Ascending aorta (tissue), 2 donors: ENCODE results near the gene ALOX12. TPM values are rescaled to one million over a fixed set of nuclear protein-coding genes. Genes with fewer than 3 reads are reported as not detected.

Source experiments
- DNase-seq, 2 donors: peaks; one replicate each; pipeline ENCODE4 v3.0.0-alpha.2; 2019; ENCODE audit warnings: low spot score in 2 of 2
- H3K27ac ChIP-seq, 2 donors: fragments of 200-600 bp; sonication (generic); one replicate each; pipeline ENCODE4 v1.5.1; 2016 to 2017; ENCODE audit warnings: mild to moderate bottlenecking in 1 of 2
- H3K27me3 ChIP-seq: fragments of 200-600 bp; sonication (generic); one replicate; pipeline ENCODE4 v1.5.1; 2017
- H3K36me3 ChIP-seq, 2 donors: fragments of 200-600 bp; sonication (generic); one replicate each; pipeline ENCODE4 v1.5.1; 2016
- H3K4me1 ChIP-seq, 2 donors: fragments of 200-600 bp; sonication (generic); one replicate each; pipeline ENCODE4 v1.5.1; 2016 to 2017; ENCODE audit warnings: mild to moderate bottlenecking in 1 of 2
- H3K4me3 ChIP-seq, 2 donors: fragments of 200-600 bp; sonication (generic); one replicate each; pipeline ENCODE4 v1.5.1; 2016 to 2017; ENCODE audit warnings: mild to moderate bottlenecking in 1 of 2
- H3K9me3 ChIP-seq, 2 donors: fragments of 200-600 bp; sonication (generic); one replicate each; pipeline ENCODE4 v1.5.1; 2016
- CTCF ChIP-seq, 3 experiments: fragments of 200-600 bp in 2 of 3; fragments of 450-650 bp in 1 of 3; sonication (generic) in 2 of 3; IDR thresholded peaks; one replicate each; pipeline ENCODE4 v1.5.1; 2016 to 2019; ENCODE audit warnings: antibody characterized with exemption in 3 of 3, mild to moderate bottlenecking in 1 of 3, moderate library complexity in 1 of 3
- intact Hi-C: fragments of 100-400 bp; cut with DNase I; formaldehyde crosslinking; loops from one replicate; pipeline ENCODE4 v1.15.1; 2023
- total RNA-seq: library from RNA; depleted of rRNA; stranded (reverse); fragments of >200 nt; gene quantifications from one replicate; pipeline ENCODE4 v1.1.0, GENCODE V29; 2016

Gene ALOX12
- total RNA-seq, 1 donor from 2014 or later, result not detected

GRCh38 chr17:7011942-7012254, 16.0 kb downstream of the ALOX12 start:
- Histone ChIP-seq H3K9me3 (no peaks in the 10 kb centered on the region), H3K4me1 (peaks cover 24 to 28% of the 10 kb centered on the region in 2 donors), H3K27me3 (no peaks in the 10 kb centered on the region), H3K4me3 (peak overlapping the region; percentile 95 to 99), H3K27ac (peak overlapping the region; percentile 98 to 99), H3K36me3 (peaks cover 4% of the 10 kb centered on the region in 2 donors)
- TF ChIP-seq CTCF (IDR thresholded peaks at IDR 0.05), result no peak
- intact Hi-C loops, result loop anchor here (5.0 to 10.0 kb wide), 6 partner anchors 257 to 1817 kb away; partner anchors contain the start of genes C17orf100, MED31, NUP88 and PIMREG
- no peak for DNase-seq

GRCh38 chr17:7014261-7014994, 18.6 kb downstream of the ALOX12 start:
- H3K9me3 ChIP-seq, result no peaks in the 10 kb centered on the region
- intact Hi-C loops, result loop anchor here (5.0 to 10.0 kb wide), 6 partner anchors 260 to 1820 kb away; partner anchors contain the start of genes C17orf100, MED31, NUP88 and PIMREG
- peak overlapping the region; percentile 95 to 99 for H3K4me3 ChIP-seq
- H3K4me1 ChIP-seq, result peaks cover 35 to 41% of the 10 kb centered on the region in 2 donors
- peak overlapping the region; percentile 98 to 99 for H3K27ac ChIP-seq
- peaks cover 6 to 8% of the 10 kb centered on the region in 2 donors for H3K36me3 ChIP-seq
- no peaks in the 10 kb centered on the region for H3K27me3 ChIP-seq
- peak; percentile 94 to 99 for DNase-seq
- TF ChIP-seq CTCF (IDR thresholded peaks at IDR 0.05), result peak; percentile 61 to 72 (median 69)

- Histone ChIP-seq H3K27me3 (no peaks in the 10 kb centered on the region), H3K4me1 (peaks cover 34 to 43% of the 10 kb centered on the region in 2 donors), H3K4me3 (peak overlapping the region; percentile 95 to 99), H3K36me3 (peaks cover 6 to 8% of the 10 kb centered on the region in 2 donors), H3K27ac (peak overlapping the region; percentile 98 to 99), H3K9me3 (no peaks in the 10 kb centered on the region)
- intact Hi-C loops, result loop anchor here (5.0 to 10.0 kb wide), 6 partner anchors 260 to 1820 kb away; partner anchors contain the start of genes C17orf100, MED31, NUP88 and PIMREG
- DNase-seq, result peak in 1 of 2 donors; percentile 72
- no peak for TF ChIP-seq CTCF (IDR thresholded peaks at IDR 0.05)
These were observed 19.4 kb downstream of the ALOX12 start for GRCh38 chr17:7014995-7015958.

- H3K4me3 ChIP-seq, result no peak overlapping the region
- peaks cover 6 to 8% of the 10 kb centered on the region in 2 donors for H3K36me3 ChIP-seq
- H3K4me1 ChIP-seq, result peaks cover 31 to 39% of the 10 kb centered on the region in 2 donors
- peak in 1 of 2 donors; percentile 54 for DNase-seq
- peak overlapping the region; percentile 98 to 99 for H3K27ac ChIP-seq
- H3K9me3 ChIP-seq, result no peaks in the 10 kb centered on the region
- H3K27me3 ChIP-seq, result no peaks in the 10 kb centered on the region
- no peak for TF ChIP-seq CTCF (IDR thresholded peaks at IDR 0.05)
- intact Hi-C loops, result loop anchor here (10.0 kb wide), 5 partner anchors 262 to 1822 kb away; partner anchors contain the start of genes NUP88, PIMREG, XAF1 and ZNF594
These were observed 20.6 kb downstream of the ALOX12 start for GRCh38 chr17:7016418-7016817.
